CD14-positive monocyte (primary cell): ENCODE data around the gene MYO3B. TPM values are rescaled to one million over a fixed set of nuclear protein-coding genes. Genes with fewer than 3 reads are reported as not detected.

Experiments
- DNase-seq, 3 donors: peaks; one replicate each; pipeline ENCODE4 v3.0.0-alpha.2; 2011 to 2022
- H2AFZ ChIP-seq: 2 replicates; pipeline ENCODE4 v1.6.0; 2012; ENCODE audit warnings: mild to moderate bottlenecking, low read depth, low read length, inconsistent platforms; ENCODE audit not compliant: insufficient read depth, poor library complexity, severe bottlenecking
- H3K27ac ChIP-seq, 2 donors: 1 replicate in 1 of 2; 2 replicates in 1 of 2; pipeline ENCODE4 v1.5.1; 2012 to 2013; ENCODE audit warnings: low read length in 2 of 2, control low read depth in 1 of 2, inconsistent platforms in 1 of 2, low read depth in 1 of 2, mild to moderate bottlenecking in 1 of 2
- H3K27me3 ChIP-seq, 2 donors: one replicate each; pipeline versions ENCODE4 v1.6.0 to v1.6.1; 2011 to 2013; ENCODE audit warnings: low read length in 2 of 2; ENCODE audit not compliant: control insufficient read depth in 2 of 2, insufficient read depth in 2 of 2
- H3K36me3 ChIP-seq, 2 donors: replicated peaks in 1 of 2; 1 replicate in 1 of 2; 2 replicates in 1 of 2; pipeline versions ENCODE4 v1.5.1 to v1.6.1; 2012 to 2013; ENCODE audit warnings: low read length in 2 of 2, control low read depth in 1 of 2, inconsistent platforms in 1 of 2, mild to moderate bottlenecking in 1 of 2; ENCODE audit not compliant: insufficient read depth in 2 of 2, control insufficient read depth in 1 of 2
- H3K4me1 ChIP-seq, 2 donors: 1 replicate in 1 of 2; 2 replicates in 1 of 2; pipeline versions ENCODE4 v1.5.1 to v1.6.1; 2012 to 2013; ENCODE audit warnings: low read length in 2 of 2, control low read depth in 1 of 2, inconsistent platforms in 1 of 2, mild to moderate bottlenecking in 1 of 2, moderate library complexity in 1 of 2; ENCODE audit not compliant: insufficient read depth in 2 of 2, control insufficient read depth in 1 of 2
- H3K4me2 ChIP-seq: replicated peaks from 2 replicates; pipeline ENCODE3; 2012; ENCODE audit warnings: low read length, moderate library complexity, mild to moderate bottlenecking; ENCODE audit not compliant: poor library complexity, severe bottlenecking; ENCODE audit errors: extremely low read depth
- H3K4me3 ChIP-seq, 3 experiments: fragments of 200-600 bp in 1 of 3; sonication (generic) in 1 of 3; replicated peaks in 1 of 3; 1 replicate in 2 of 3; 2 replicates in 1 of 3; pipeline ENCODE4 v1.5.1; 2011 to 2013; ENCODE audit warnings: low read length in 3 of 3, mild to moderate bottlenecking in 3 of 3, control low read depth in 2 of 3, low read depth in 2 of 3, inconsistent platforms in 1 of 3, moderate library complexity in 1 of 3
- H3K79me2 ChIP-seq: 2 replicates; pipeline ENCODE4 v1.6.0; 2012; ENCODE audit warnings: mild to moderate bottlenecking, control low read depth, inconsistent platforms, low read length, moderate library complexity; ENCODE audit not compliant: insufficient read depth
- H3K9ac ChIP-seq: 2 replicates; pipeline ENCODE4 v1.6.0; 2017; ENCODE audit warnings: low read length, mild to moderate bottlenecking; ENCODE audit not compliant: insufficient read depth, poor library complexity, severe bottlenecking
- H3K9me3 ChIP-seq, 2 donors: replicated peaks in 1 of 2; 1 replicate in 1 of 2; 2 replicates in 1 of 2; pipeline versions ENCODE4 v1.5.1 to v1.6.1; 2012 to 2013; ENCODE audit warnings: low read length in 2 of 2, control low read depth in 1 of 2; ENCODE audit not compliant: control insufficient read depth in 1 of 2, insufficient read depth in 1 of 2
- H4K20me1 ChIP-seq: 2 replicates; pipeline ENCODE4 v1.6.0; 2012; ENCODE audit warnings: mild to moderate bottlenecking, low read length, control low read depth, moderate library complexity; ENCODE audit not compliant: insufficient read depth
- H3K27ac Mint-ChIP-seq, 7 donors: one replicate each; pipeline ENCODE4 v1.8.0; 2020; ENCODE audit warnings: mild to moderate bottlenecking in 7 of 7, mixed read lengths in 7 of 7, moderate library complexity in 6 of 7, inconsistent platforms in 2 of 7
- H3K27me3 Mint-ChIP-seq, 3 donors: one replicate each; pipeline ENCODE4 v1.8.0; 2021 to 2022; ENCODE audit warnings: low read depth in 3 of 3, mild to moderate bottlenecking in 3 of 3, mixed read lengths in 3 of 3, moderate library complexity in 3 of 3, inconsistent platforms in 1 of 3
- H3K36me3 Mint-ChIP-seq, 2 donors: one replicate each; pipeline ENCODE4 v1.8.0; 2020; ENCODE audit warnings: mixed read lengths in 2 of 2, inconsistent platforms in 1 of 2, mild to moderate bottlenecking in 1 of 2
- H3K4me1 Mint-ChIP-seq: one replicate; pipeline ENCODE4 v1.8.0; 2020; ENCODE audit warnings: mild to moderate bottlenecking, mixed read lengths
- H3K4me3 Mint-ChIP-seq, 2 donors: one replicate each; pipeline ENCODE4 v1.8.0; 2020; ENCODE audit warnings: mild to moderate bottlenecking in 2 of 2, mixed read lengths in 2 of 2, moderate library complexity in 1 of 2
- H3K9me3 Mint-ChIP-seq, 7 donors: one replicate each; pipeline ENCODE4 v1.8.0; 2020 to 2022; ENCODE audit warnings: mixed read lengths in 7 of 7, mild to moderate bottlenecking in 6 of 7, moderate library complexity in 6 of 7, inconsistent platforms in 2 of 7
- CTCF ChIP-seq: fragments of 200-600 bp; IDR thresholded peaks from one replicate; pipeline ENCODE4 v1.8.0; 2022; ENCODE audit warnings: antibody characterized with exemption, mild to moderate bottlenecking
- WGBS: methylation state at CpG from one replicate; pipeline ENCODE4 v1.1.5; 2013; ENCODE audit warnings: missing lambda C conversion rate; ENCODE audit not compliant: insufficient coverage; 5-methylcytosine and 5-hydroxymethylcytosine counted together
- intact Hi-C, 2 donors: fragments of 100-400 bp; cut with micrococcal nuclease; formaldehyde crosslinking; loops; one replicate each; pipeline versions ENCODE4 v1.15.0 to v1.15.1; 2023
- polyA plus RNA-seq, 3 donors: library from polyadenylated mRNA; depleted of rRNA in 1 of 3; unstranded in 2 of 3; stranded (reverse) in 1 of 3; fragments of 300-500 nt in 2 of 3; fragments of >200 nt in 1 of 3; fragmentation: Illumina TruSeq in 2 of 3; gene quantifications; 1 replicate in 2 of 3; 2 replicates in 1 of 3; pipeline ENCODE4 v1.2.3, GENCODE V29; 2012 to 2021

MYO3B gene
- polyA plus RNA-seq, 3 donors = not detected

- TF ChIP-seq CTCF = no peak
- intact Hi-C loops = no loop called here
- Histone ChIP-seq H3K27me3 (peaks cover 0 to 3% of the 10 kb centered on the region in 2 donors), H3K36me3 (no peaks in the 10 kb centered on the region), H3K9ac (no peak overlapping the region), H3K79me2 (no peaks in the 10 kb centered on the region), H3K4me2 (no peak overlapping the region), H3K27ac (no peak overlapping the region), H3K4me3 (no peak overlapping the region), H3K9me3 (no peaks in the 10 kb centered on the region), H2AFZ (no peak overlapping the region), H3K4me1 (no peaks in the 10 kb centered on the region), H4K20me1 (no peaks in the 10 kb centered on the region)
- H3K4me3 Mint-ChIP-seq = no peak overlapping the region
- DNase-seq = no peak
- H3K27ac Mint-ChIP-seq = no peak overlapping the region
- no peaks in the 10 kb centered on the region for H3K4me1 Mint-ChIP-seq
- peaks cover 0 to 2% (median 0%) of the 10 kb centered on the region in 7 donors for H3K9me3 Mint-ChIP-seq
- H3K36me3 Mint-ChIP-seq = no peaks in the 10 kb centered on the region
- peaks cover 0 to 5% (median 3%) of the 10 kb centered on the region in 3 donors for H3K27me3 Mint-ChIP-seq
- 75% methylated on average over 1 of the region's 1 CpG for WGBS
Observed at GRCh38 chr2:170566138-170566537, 388.2 kb downstream of the MYO3B start.

GRCh38 chr2:170567429-170567828, 389.5 kb downstream of the MYO3B start:
- Mint-ChIP-seq H3K4me1 (no peaks in the 10 kb centered on the region), H3K27me3 (peaks cover 3 to 5% (median 3%) of the 10 kb centered on the region in 3 donors), H3K9me3 (peaks cover 0 to 2% (median 0%) of the 10 kb centered on the region in 7 donors), H3K36me3 (no peaks in the 10 kb centered on the region), H3K4me3 (no peak overlapping the region), H3K27ac (no peak overlapping the region)
- Histone ChIP-seq H3K9me3 (no peaks in the 10 kb centered on the region), H3K27me3 (no peaks in the 10 kb centered on the region), H3K9ac (no peak overlapping the region), H2AFZ (no peak overlapping the region), H3K4me3 (no peak overlapping the region), H3K36me3 (no peaks in the 10 kb centered on the region), H3K4me2 (no peak overlapping the region), H3K4me1 (no peaks in the 10 kb centered on the region), H4K20me1 (no peaks in the 10 kb centered on the region), H3K27ac (no peak overlapping the region), H3K79me2 (no peaks in the 10 kb centered on the region)
- 80% methylated on average over 1 of the region's 2 CpGs for WGBS
- TF ChIP-seq CTCF = no peak
- no peak for DNase-seq
- intact Hi-C loops = no loop called here
